ENCODE results near the gene RGS12. TPM values are rescaled to one million over a fixed set of nuclear protein-coding genes. Genes with fewer than 3 reads are reported as not detected.
A peak's percentile ranks its signal among the peaks of the same experiment; 100 is the strongest.

The RGS12 gene
- total RNA-seq, 1 donor from 2014 or later: 64.8 TPM

- no peaks in the 10 kb centered on the region for H3K27me3 ChIP-seq
- no peaks in the 10 kb centered on the region for H3K4me1 ChIP-seq
- intact Hi-C loops (cut with DNase I): no loop called here
- no peaks in the 10 kb centered on the region for H3K36me3 ChIP-seq
- TF ChIP-seq CTCF (IDR thresholded peaks at IDR 0.05) (no peak), POLR2AphosphoS5 (IDR thresholded peaks at IDR 0.05; ENCODE audit: insufficient read depth in 1 of 2, low read depth in 1 of 2) (no peak), POLR2A (IDR thresholded peaks at IDR 0.05) (no peak)
- no peaks in the 10 kb centered on the region for H3K9me3 ChIP-seq
- no peak overlapping the region for H3K27ac ChIP-seq
- H3K4me3 ChIP-seq: no peak overlapping the region
- DNase-seq (ENCODE audit: extremely low spot score in 2 of 2): peak in 1 of 2 donors; percentile 62
Observed at GRCh38 chr4:3269991-3270611, 22.7 kb upstream of the RGS12 start.

- no peak for TF ChIP-seq POLR2AphosphoS5 (IDR thresholded peaks at IDR 0.05; ENCODE audit: insufficient read depth in 1 of 2, low read depth in 1 of 2)
- no peak for TF ChIP-seq POLR2A (IDR thresholded peaks at IDR 0.05)
- TF ChIP-seq CTCF (IDR thresholded peaks at IDR 0.05): no peak
- Histone ChIP-seq H3K36me3 (no peaks in the 10 kb centered on the region), H3K4me3 (no peak overlapping the region), H3K9me3 (no peaks in the 10 kb centered on the region), H3K27ac (no peak overlapping the region), H3K27me3 (no peaks in the 10 kb centered on the region), H3K4me1 (no peaks in the 10 kb centered on the region)
- no peak for DNase-seq (ENCODE audit: extremely low spot score in 2 of 2)
- intact Hi-C loops (cut with DNase I): no loop called here
Observed at GRCh38 chr4:3271131-3271530, 21.7 kb upstream of the RGS12 start.

DNA sequence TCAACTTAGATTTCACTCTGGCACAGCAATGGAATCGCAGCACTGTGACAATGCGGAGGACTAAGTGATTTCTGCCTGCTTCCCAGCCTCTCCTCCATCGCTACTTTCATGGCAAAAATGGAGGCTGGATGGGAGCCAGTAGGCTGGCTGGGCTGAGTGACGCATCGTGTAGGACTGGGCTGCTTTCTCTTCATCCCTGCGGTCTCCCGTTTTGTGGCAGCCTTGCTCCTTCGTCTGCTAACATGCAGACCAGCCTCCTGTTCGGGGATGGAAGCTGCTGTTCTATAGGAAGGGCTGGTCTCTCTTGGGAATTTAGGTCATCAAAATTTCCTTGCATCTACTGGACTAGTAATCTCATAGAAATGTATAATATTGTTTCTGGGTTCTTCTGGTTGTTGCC is 15.8 kb upstream of the RGS12 start:
- Histone ChIP-seq H3K27me3 (no peaks in the 10 kb centered on the region), H3K4me3 (no peak overlapping the region), H3K27ac (no peak overlapping the region), H3K4me1 (no peaks in the 10 kb centered on the region), H3K36me3 (no peaks in the 10 kb centered on the region), H3K9me3 (no peaks in the 10 kb centered on the region)
- DNase-seq (ENCODE audit: extremely low spot score in 2 of 2): peak in 1 of 2 donors; percentile 22
- no peak for TF ChIP-seq CTCF (IDR thresholded peaks at IDR 0.05)
- no peak for TF ChIP-seq POLR2AphosphoS5 (IDR thresholded peaks at IDR 0.05; ENCODE audit: insufficient read depth in 1 of 2, low read depth in 1 of 2)
- no peak for TF ChIP-seq POLR2A (IDR thresholded peaks at IDR 0.05)
- intact Hi-C loops (cut with DNase I): no loop called here

DNA sequence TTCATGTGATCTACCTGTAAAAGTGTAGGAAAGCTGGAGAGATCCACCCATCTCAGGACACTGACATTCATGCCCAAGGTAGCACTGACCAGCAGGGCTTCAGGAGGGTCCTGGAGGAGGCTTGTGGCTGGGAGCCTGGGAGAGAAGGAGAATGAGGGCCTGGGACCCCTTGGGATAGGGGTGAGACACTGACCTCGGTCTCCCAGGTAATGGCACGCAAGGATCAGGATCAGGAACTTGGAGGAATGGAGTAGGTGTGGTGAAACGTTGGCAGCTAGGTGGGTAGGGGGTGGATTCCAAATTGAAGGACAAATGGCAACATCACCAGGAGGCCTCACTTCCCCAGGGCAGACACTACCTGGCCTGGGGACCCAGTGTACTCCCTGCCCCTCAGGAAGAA is 12.4 kb upstream of the RGS12 start:
- no peaks in the 10 kb centered on the region for H3K27me3 ChIP-seq
- peak in 1 of 2 donors; percentile 80 for DNase-seq (ENCODE audit: extremely low spot score in 2 of 2)
- intact Hi-C loops (cut with DNase I): no loop called here
- TF ChIP-seq POLR2A (IDR thresholded peaks at IDR 0.05) (no peak), POLR2AphosphoS5 (IDR thresholded peaks at IDR 0.05; ENCODE audit: insufficient read depth in 1 of 2, low read depth in 1 of 2) (no peak), CTCF (IDR thresholded peaks at IDR 0.05) (no peak)
- H3K9me3 ChIP-seq: no peaks in the 10 kb centered on the region
- H3K4me1 ChIP-seq: peaks cover under 1% of the 10 kb centered on the region
- H3K36me3 ChIP-seq: no peaks in the 10 kb centered on the region
- H3K27ac ChIP-seq: no peak overlapping the region
- no peak overlapping the region for H3K4me3 ChIP-seq

DNA sequence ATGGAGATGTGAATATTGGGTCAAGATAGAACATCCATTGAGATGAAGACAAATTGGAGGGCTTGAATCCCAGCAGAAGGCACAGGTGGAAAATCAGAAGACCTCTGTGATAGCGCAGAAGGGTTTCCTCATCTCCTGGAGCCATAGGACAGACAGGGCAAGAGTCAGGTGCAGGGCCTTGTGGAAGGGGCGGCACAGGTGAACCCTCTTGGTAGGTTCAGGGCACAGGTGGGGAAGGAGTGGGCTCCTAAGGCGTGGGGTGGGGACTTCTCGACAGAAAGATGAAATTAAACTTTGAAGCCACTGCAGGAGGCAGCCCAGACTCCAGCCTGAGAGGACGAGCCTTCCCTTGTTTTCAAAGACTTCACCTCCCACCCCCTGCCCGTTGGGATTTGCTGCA is 9.3 kb upstream of the RGS12 start:
- Histone ChIP-seq H3K4me1 (peaks cover 26% of the 10 kb centered on the region), H3K27me3 (no peaks in the 10 kb centered on the region), H3K27ac (no peak overlapping the region), H3K4me3 (no peak overlapping the region), H3K9me3 (no peaks in the 10 kb centered on the region), H3K36me3 (no peaks in the 10 kb centered on the region)
- TF ChIP-seq CTCF (IDR thresholded peaks at IDR 0.05): no peak
- no peak for TF ChIP-seq POLR2AphosphoS5 (IDR thresholded peaks at IDR 0.05; ENCODE audit: insufficient read depth in 1 of 2, low read depth in 1 of 2)
- TF ChIP-seq POLR2A (IDR thresholded peaks at IDR 0.05): no peak
- DNase-seq (ENCODE audit: extremely low spot score in 2 of 2): peak; percentile 32 to 88
- intact Hi-C loops (cut with DNase I): no loop called here

Measured in vagina (tissue), 2 donors.